PC-9 (cell line): Measurements from ENCODE around the gene ANO2. TPM values are rescaled to one million over a fixed set of nuclear protein-coding genes. Genes with fewer than 3 reads are reported as not detected.

Source experiments
- BruUV-seq: library from RNA; stranded (reverse); fragments of 400-500 nt; replicated peaks from 2 replicates; lab custom pipeline; 2021; lab: Mats Ljungman, UMichigan
- CTCF ChIA-PET: fragments of 300-600 bp; sonication (Branson Sonifier 250); formaldehyde crosslinking; loops from one replicate; lab custom pipeline; 2022; ENCODE audit warnings: antibody characterized with exemption; lab: Charles Lee
- POLR2A ChIA-PET: fragments of 300-600 bp; sonication (Branson Sonifier 250); formaldehyde crosslinking; loops from one replicate; lab custom pipeline; 2022; ENCODE audit warnings: antibody characterized with exemption; ENCODE audit not compliant: unreplicated experiment; lab: Charles Lee
- DNase-seq, 2 experiments: peaks; one replicate each; pipeline versions ENCODE4 v3.0.0 to v3.0.0-alpha.2; 2015 to 2022; ENCODE audit warnings: mixed read lengths in 1 of 2
- H2AFZ ChIP-seq: fragments of 200-600 bp; sonication (generic); 2 replicates; pipeline ENCODE4 v1.8.1; 2017; ENCODE audit warnings: antibody characterized with exemption
- H3F3A ChIP-seq: fragments of 200-600 bp; sonication (generic); 2 replicates; pipeline ENCODE4 v1.8.1; 2017; ENCODE audit warnings: antibody characterized with exemption, mild to moderate bottlenecking, low read depth; ENCODE audit not compliant: insufficient read depth
- H3K27ac ChIP-seq: fragments of 200-600 bp; sonication (generic); 2 replicates; pipeline ENCODE4 v1.6.1; 2016; ENCODE audit warnings: mixed run types
- H3K27me3 ChIP-seq: fragments of 200-600 bp; sonication (generic); 2 replicates; pipeline ENCODE4 v1.6.1; 2016; ENCODE audit warnings: low read depth, mixed run types; ENCODE audit not compliant: insufficient read depth
- H3K36me3 ChIP-seq: fragments of 200-600 bp; sonication (generic); 2 replicates; pipeline ENCODE4 v1.6.1; 2016; ENCODE audit warnings: low read depth, mixed run types
- H3K4me1 ChIP-seq: fragments of 200-600 bp; sonication (generic); replicated peaks from 2 replicates; pipeline ENCODE4 v1.6.1; 2016; ENCODE audit warnings: mixed run types; ENCODE audit not compliant: insufficient read depth
- H3K4me2 ChIP-seq: fragments of 200-600 bp; sonication (generic); 2 replicates; pipeline ENCODE4 v1.6.1; 2017; ENCODE audit warnings: mixed run types
- H3K4me3 ChIP-seq: fragments of 200-600 bp; sonication (generic); 2 replicates; pipeline ENCODE4 v1.6.1; 2016; ENCODE audit warnings: mixed run types
- H3K79me2 ChIP-seq: fragments of 200-600 bp; sonication (generic); 2 replicates; pipeline ENCODE4 v1.6.1; 2017; ENCODE audit warnings: low read depth, mixed run types
- H3K9me2 ChIP-seq: fragments of 200-600 bp; sonication (generic); 2 replicates; pipeline ENCODE4 v1.8.1; 2017; ENCODE audit warnings: mild to moderate bottlenecking; ENCODE audit not compliant: insufficient read depth
- H3K9me3 ChIP-seq: fragments of 200-600 bp; sonication (generic); 2 replicates; pipeline ENCODE4 v1.8.1; 2016; ENCODE audit warnings: low read depth; ENCODE audit not compliant: insufficient read depth
- H4K20me1 ChIP-seq: fragments of 200-600 bp; sonication (generic); 2 replicates; pipeline ENCODE4 v1.8.1; 2017; ENCODE audit not compliant: insufficient read depth
- EZH2 ChIP-seq: fragments of 200-600 bp; sonication (generic); IDR thresholded peaks from 2 replicates; pipeline ENCODE4 v1.8.0; 2017; ENCODE audit warnings: antibody characterized with exemption, low read depth
- intact Hi-C: fragments of 100-400 bp; cut with micrococcal nuclease; formaldehyde crosslinking; loops from one replicate; pipeline ENCODE4 v1.10.0; 2022; ENCODE audit not compliant: unreplicated experiment
- total RNA-seq: library from RNA; stranded (reverse); gene quantifications from 2 replicates; pipeline ENCODE4 v1.2.3, GENCODE V29; 2021
- TF ChIP-seq, protein P1 (sequence below): fragments of 200-600 bp; sonication (generic); conservative IDR thresholded peaks from 2 replicates; pipeline ENCODE4 v1.6.1; 2017; ENCODE audit warnings: mixed run types, antibody characterized with exemption, mild to moderate bottlenecking, moderate library complexity

The ANO2 gene
- total RNA-seq, 1 experiment from 2014 or later = not detected

DNA sequence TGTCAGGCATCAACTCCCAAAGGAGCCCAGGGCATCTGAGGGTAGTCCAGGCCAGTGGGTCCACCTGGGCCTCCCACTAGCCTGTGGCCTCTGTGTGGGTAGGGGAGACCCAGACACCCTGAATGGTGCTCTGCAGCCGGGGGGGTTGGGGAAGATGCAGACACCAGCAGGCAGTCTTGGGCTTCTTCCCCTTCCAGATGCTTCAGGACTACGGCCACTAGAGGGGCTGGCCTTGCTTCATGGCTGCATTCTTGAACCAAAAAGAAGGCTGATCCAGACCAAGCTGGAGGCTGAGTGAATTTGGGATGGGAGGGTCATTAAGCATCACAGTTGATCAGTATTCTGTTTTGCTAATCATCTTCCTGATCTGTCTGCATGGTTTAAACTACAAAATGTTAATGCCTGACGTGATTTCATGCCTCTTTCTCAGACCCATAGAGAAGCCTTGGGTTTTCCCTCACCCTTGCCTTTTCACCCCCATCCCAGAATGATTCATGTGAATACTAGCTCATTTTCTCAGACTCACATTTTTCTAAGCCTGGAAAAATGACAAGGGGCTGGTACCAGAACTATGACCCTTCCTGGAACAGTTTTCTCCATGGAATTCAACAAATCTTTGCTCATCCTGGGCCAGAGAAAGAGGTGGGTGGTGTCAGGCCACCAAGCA, 379.0 kb downstream of the ANO2 start:
- intact Hi-C loops = no loop called here
- H3F3A ChIP-seq = no peaks in the 10 kb centered on the region
- no peaks in the 10 kb centered on the region for H3K9me2 ChIP-seq
- H3K4me1 ChIP-seq = no peaks in the 10 kb centered on the region
- ChIA-PET POLR2A (no interaction called here), CTCF (no interaction called here)
- H4K20me1 ChIP-seq = no peaks in the 10 kb centered on the region
- no peak overlapping the region for H3K4me3 ChIP-seq
- no peak overlapping the region for H3K4me2 ChIP-seq
- H3K27me3 ChIP-seq = peaks cover 92% of the 10 kb centered on the region
- no peaks in the 10 kb centered on the region for H3K79me2 ChIP-seq
- no peak for DNase-seq
- TF ChIP-seq, protein P1, sequence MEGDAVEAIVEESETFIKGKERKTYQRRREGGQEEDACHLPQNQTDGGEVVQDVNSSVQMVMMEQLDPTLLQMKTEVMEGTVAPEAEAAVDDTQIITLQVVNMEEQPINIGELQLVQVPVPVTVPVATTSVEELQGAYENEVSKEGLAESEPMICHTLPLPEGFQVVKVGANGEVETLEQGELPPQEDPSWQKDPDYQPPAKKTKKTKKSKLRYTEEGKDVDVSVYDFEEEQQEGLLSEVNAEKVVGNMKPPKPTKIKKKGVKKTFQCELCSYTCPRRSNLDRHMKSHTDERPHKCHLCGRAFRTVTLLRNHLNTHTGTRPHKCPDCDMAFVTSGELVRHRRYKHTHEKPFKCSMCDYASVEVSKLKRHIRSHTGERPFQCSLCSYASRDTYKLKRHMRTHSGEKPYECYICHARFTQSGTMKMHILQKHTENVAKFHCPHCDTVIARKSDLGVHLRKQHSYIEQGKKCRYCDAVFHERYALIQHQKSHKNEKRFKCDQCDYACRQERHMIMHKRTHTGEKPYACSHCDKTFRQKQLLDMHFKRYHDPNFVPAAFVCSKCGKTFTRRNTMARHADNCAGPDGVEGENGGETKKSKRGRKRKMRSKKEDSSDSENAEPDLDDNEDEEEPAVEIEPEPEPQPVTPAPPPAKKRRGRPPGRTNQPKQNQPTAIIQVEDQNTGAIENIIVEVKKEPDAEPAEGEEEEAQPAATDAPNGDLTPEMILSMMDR = no peak
- TF ChIP-seq EZH2 = no peak
- H3K36me3 ChIP-seq = no peaks in the 10 kb centered on the region
- no TSS peak for BruUV-seq
- no peak overlapping the region for H2AFZ ChIP-seq
- no peak overlapping the region for H3K27ac ChIP-seq
- no peaks in the 10 kb centered on the region for H3K9me3 ChIP-seq

DNA sequence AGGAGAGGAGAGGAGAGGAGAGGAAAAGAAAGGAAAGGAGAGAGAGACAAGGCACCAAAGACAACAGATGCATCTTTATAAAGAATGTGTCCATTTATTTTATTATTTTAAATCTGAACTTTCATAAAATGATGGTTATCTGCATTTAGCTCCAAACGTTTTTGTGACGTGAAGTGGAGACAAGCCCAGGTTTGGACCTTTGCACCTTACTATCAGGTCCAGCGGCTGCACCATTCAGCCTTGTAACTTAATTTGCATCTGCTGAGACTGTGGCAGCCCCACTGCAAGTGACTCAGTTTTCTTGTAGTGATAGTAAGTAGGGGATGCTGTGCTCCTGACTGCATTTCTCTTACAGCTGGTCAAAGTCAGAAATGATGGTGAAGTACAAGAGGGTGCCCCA, 382.5 kb downstream of the ANO2 start:
- Histone ChIP-seq H3K36me3 (no peaks in the 10 kb centered on the region), H3K27ac (no peak overlapping the region), H3K4me3 (no peak overlapping the region), H3K27me3 (peaks cover 82% of the 10 kb centered on the region), H3K4me2 (no peak overlapping the region), H3K79me2 (no peaks in the 10 kb centered on the region), H3K9me2 (no peaks in the 10 kb centered on the region), H3F3A (no peaks in the 10 kb centered on the region), H3K4me1 (no peaks in the 10 kb centered on the region), H2AFZ (no peak overlapping the region), H4K20me1 (no peaks in the 10 kb centered on the region), H3K9me3 (no peaks in the 10 kb centered on the region)
- DNase-seq = no peak
- ChIA-PET POLR2A (no interaction called here), CTCF (no interaction called here)
- BruUV-seq = no TSS peak
- intact Hi-C loops = no loop called here
- no peak for TF ChIP-seq EZH2
- TF ChIP-seq, protein P1 = no peak

DNA sequence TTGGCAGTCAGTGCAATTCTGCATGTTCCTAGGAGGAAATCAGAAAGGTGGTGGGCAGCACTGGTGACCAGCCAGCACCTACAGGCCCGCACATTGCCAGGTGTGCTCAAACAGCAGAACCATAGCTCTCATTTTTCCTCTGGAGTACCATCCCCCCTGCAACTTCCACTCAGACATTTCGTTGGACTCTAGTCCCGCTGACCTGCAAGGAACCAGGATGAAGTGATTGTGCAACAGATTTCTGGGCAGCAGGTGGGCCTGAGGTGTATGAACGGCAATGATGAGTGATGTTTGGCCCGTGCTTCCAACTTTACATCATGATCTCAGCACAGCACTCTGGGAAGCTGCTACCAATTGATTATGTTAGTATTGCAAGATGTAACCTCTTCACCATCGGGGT, 383.2 kb downstream of the ANO2 start:
- intact Hi-C loops = no loop called here
- CTCF ChIA-PET = no interaction called here
- H3K27ac ChIP-seq = no peak overlapping the region
- H4K20me1 ChIP-seq = no peaks in the 10 kb centered on the region
- no peak for DNase-seq
- no peak overlapping the region for H2AFZ ChIP-seq
- BruUV-seq = no TSS peak
- no peak overlapping the region for H3K4me3 ChIP-seq
- no peaks in the 10 kb centered on the region for H3K79me2 ChIP-seq
- no peaks in the 10 kb centered on the region for H3K4me1 ChIP-seq
- TF ChIP-seq EZH2 = no peak
- TF ChIP-seq, protein P1 = no peak
- H3K9me3 ChIP-seq = no peaks in the 10 kb centered on the region
- H3K9me2 ChIP-seq = no peaks in the 10 kb centered on the region
- no peaks in the 10 kb centered on the region for H3K36me3 ChIP-seq
- no peaks in the 10 kb centered on the region for H3F3A ChIP-seq
- no peak overlapping the region for H3K4me2 ChIP-seq
- peaks cover 78% of the 10 kb centered on the region for H3K27me3 ChIP-seq
- POLR2A ChIA-PET = no interaction called here
